Osteoblast (primary cell): ENCODE measurements around the gene LSM14A. TPM values are rescaled to one million over a fixed set of nuclear protein-coding genes. Genes with fewer than 3 reads are reported as not detected.
A peak's percentile ranks its signal among the peaks of the same experiment; 100 is the strongest.

ENCODE experiments used
- DNase-seq: peaks from one replicate; pipeline ENCODE4 v3.0.0; 2011; ENCODE audit warnings: low spot score, mixed read lengths; ENCODE audit not compliant: insufficient read length; ENCODE audit errors: missing footprints
- H2AFZ ChIP-seq: 2 replicates; pipeline ENCODE4 v1.6.0; 2011; ENCODE audit warnings: mild to moderate bottlenecking, low read length
- H3K27ac ChIP-seq: 2 replicates; pipeline ENCODE4 v1.5.1; 2011; ENCODE audit warnings: mild to moderate bottlenecking, low read depth, low read length, moderate library complexity
- H3K27me3 ChIP-seq: 2 replicates; pipeline ENCODE4 v1.6.0; 2012; ENCODE audit warnings: mild to moderate bottlenecking, control low read depth, inconsistent platforms, low read length, moderate library complexity; ENCODE audit not compliant: insufficient read depth
- H3K36me3 ChIP-seq: 2 replicates; pipeline ENCODE4 v1.5.1; 2011; ENCODE audit warnings: mild to moderate bottlenecking, low read length, control low read depth, moderate library complexity; ENCODE audit not compliant: insufficient read depth
- H3K4me1 ChIP-seq: 2 replicates; pipeline ENCODE4 v1.5.1; 2011; ENCODE audit warnings: mild to moderate bottlenecking, low read length, control low read depth, moderate library complexity; ENCODE audit not compliant: insufficient read depth
- H3K4me2 ChIP-seq: 2 replicates; pipeline ENCODE4 v1.6.0; 2011; ENCODE audit warnings: mild to moderate bottlenecking, low read length; ENCODE audit not compliant: insufficient read depth
- H3K4me3 ChIP-seq: fragments of 200-600 bp; sonication (generic); 3 replicates; pipeline ENCODE4 v1.5.1; 2012; ENCODE audit warnings: mild to moderate bottlenecking, low read length, inconsistent platforms; ENCODE audit not compliant: insufficient read depth
- H3K79me2 ChIP-seq: 2 replicates; pipeline ENCODE4 v1.6.0; 2012; ENCODE audit warnings: mild to moderate bottlenecking, low read length, control low read depth, inconsistent platforms; ENCODE audit not compliant: insufficient read depth
- H3K9me3 ChIP-seq: 2 replicates; pipeline ENCODE4 v1.5.1; 2011; ENCODE audit warnings: low read depth, low read length, control low read depth
- H4K20me1 ChIP-seq: 2 replicates; pipeline ENCODE4 v1.6.0; 2012; ENCODE audit warnings: mild to moderate bottlenecking, low read length, control low read depth; ENCODE audit not compliant: insufficient read depth
- CTCF ChIP-seq: IDR thresholded peaks from 2 replicates; pipeline ENCODE4 v1.5.1; 2011; ENCODE audit warnings: mild to moderate bottlenecking, low read depth, low read length, moderate library complexity; ENCODE audit errors: extremely low read depth
- total RNA-seq: library from RNA; depleted of rRNA; stranded (reverse); fragments of >200 nt; gene quantifications from 2 replicates; pipeline ENCODE4 v1.2.3, GENCODE V29; 2012

The LSM14A gene
- total RNA-seq, 1 donor, result 85.8 TPM

DNA sequence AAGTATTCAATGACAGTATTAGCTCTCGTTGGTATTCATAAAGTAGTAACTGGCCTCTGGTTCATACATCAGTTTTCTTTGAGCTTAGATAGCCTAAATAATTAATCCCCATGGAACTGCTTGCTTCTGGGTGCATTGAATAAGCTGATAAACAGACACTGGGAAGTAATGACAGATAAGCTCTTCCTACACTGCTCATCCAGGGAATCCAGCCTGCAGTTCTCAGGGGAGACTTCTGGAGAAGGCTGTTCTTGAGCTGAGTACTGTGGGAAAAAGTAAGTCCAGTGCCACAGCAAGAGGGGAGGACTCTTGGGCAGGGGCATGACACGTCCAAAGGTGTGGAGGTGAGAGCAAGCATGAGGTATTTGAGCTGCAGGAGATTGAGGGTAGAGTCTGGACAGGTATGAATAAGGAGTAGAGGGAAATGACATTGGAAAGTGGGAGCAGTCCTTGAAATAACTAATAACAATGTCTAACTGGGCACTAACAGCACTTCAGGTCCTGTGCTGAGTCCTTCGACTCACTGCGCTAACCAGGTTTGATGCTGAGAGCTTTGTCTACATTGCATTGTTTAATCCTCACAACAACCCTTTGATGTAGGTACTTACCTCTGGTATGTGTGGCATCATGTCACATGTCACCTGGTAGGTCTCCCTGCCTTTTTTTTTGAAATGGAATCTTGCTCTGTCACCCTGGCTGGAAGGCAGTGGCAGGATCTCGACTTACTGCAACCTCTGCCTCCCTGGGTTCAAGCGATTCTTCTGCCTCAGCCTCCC is 89.2 kb downstream of the LSM14A start:
- Histone ChIP-seq H3K79me2 (peaks cover 81% of the 10 kb centered on the region), H4K20me1 (peaks cover 2% of the 10 kb centered on the region), H3K4me1 (peaks cover 29% of the 10 kb centered on the region), H2AFZ (no peak overlapping the region), H3K9me3 (no peaks in the 10 kb centered on the region), H3K4me3 (no peak overlapping the region), H3K36me3 (peaks cover 4% of the 10 kb centered on the region), H3K27me3 (no peaks in the 10 kb centered on the region), H3K27ac (peak overlapping the region; percentile 48), H3K4me2 (peak overlapping the region; percentile 74)
- no peak for TF ChIP-seq CTCF
- DNase-seq, result no peak

DNA sequence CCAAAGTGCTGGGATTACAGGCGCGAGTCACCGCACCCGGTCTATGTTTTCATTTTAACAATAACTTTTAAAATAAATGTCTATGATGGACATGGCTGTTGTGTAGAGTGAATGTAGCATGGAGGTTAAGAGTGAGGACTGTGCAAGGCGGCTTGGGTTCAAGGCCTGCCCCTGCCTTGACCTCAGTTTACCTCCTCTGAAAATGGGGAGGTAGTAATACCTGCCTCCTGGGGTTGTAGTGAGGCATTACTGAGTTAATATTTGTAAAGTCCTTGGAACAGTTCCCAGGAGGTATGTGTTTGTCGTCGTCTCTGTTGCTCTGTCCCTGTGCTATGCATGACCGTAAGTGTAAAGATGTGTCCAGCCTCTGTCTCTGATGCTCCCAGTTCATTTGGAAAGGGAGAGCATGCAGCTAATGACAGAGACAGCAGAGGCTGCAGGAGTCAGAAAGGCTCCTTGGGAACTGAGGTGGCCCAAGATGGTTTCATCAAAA is 91.5 kb downstream of the LSM14A start:
- no peak for DNase-seq
- Histone ChIP-seq H3K27ac (no peak overlapping the region), H3K9me3 (no peaks in the 10 kb centered on the region), H3K4me2 (no peak overlapping the region), H3K27me3 (no peaks in the 10 kb centered on the region), H3K4me1 (peaks cover 28% of the 10 kb centered on the region), H3K36me3 (peaks cover under 1% of the 10 kb centered on the region), H2AFZ (no peak overlapping the region), H3K4me3 (no peak overlapping the region), H4K20me1 (no peaks in the 10 kb centered on the region), H3K79me2 (peaks cover 75% of the 10 kb centered on the region)
- TF ChIP-seq CTCF, result no peak

DNA sequence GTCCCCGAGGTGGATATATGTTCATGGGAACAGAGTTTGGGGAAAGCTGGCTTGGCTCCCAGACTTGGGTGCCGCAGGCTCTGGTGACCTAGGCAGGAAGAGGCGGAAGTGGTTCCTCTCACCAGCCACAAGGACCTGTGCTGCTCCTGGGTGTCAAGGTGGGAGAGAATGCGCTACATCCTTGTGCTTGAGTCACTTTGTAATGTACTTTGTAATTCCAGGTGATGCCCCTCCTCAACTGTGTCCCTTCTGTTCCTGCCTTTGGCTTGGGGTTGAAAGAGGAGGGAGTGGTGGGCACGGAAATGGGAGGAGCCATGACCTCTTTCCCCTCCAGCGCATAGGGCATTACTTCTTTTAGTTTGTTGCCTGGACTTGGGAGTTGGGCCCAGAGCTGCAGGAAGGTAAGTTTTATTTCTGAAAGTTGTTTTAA is 92.9 kb downstream of the LSM14A start:
- H3K79me2 ChIP-seq, result peaks cover 75% of the 10 kb centered on the region
- no peak overlapping the region for H3K27ac ChIP-seq
- H3K27me3 ChIP-seq, result no peaks in the 10 kb centered on the region
- H3K36me3 ChIP-seq, result no peaks in the 10 kb centered on the region
- no peak overlapping the region for H2AFZ ChIP-seq
- peaks cover 34% of the 10 kb centered on the region for H3K4me1 ChIP-seq
- no peaks in the 10 kb centered on the region for H4K20me1 ChIP-seq
- H3K4me2 ChIP-seq, result no peak overlapping the region
- no peak for TF ChIP-seq CTCF
- H3K9me3 ChIP-seq, result no peaks in the 10 kb centered on the region
- H3K4me3 ChIP-seq, result no peak overlapping the region
- DNase-seq, result no peak

DNA sequence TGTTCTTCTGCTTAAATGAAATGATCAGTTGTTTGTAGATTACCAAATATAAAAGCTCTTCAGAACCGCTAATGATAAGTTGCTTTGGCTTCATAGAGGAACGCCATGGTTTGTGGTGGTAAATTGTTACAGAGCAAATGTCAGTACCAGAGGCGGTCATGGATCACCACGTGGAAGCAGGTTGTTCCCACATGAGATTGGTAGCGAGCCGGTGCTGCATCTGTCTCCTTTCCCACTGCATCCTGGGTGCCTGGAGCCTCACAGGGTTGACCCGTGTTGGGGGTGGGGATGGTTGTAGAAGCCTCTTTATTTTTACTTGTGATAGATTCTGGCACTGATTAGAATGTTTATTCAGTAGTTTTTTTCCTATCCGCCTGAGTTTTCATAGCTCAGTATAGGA is 96.8 kb downstream of the LSM14A start:
- Histone ChIP-seq H3K9me3 (no peaks in the 10 kb centered on the region), H3K27ac (peak overlapping the region; percentile 68), H2AFZ (peak overlapping the region; percentile 76), H3K4me2 (peak overlapping the region; percentile 58), H3K27me3 (no peaks in the 10 kb centered on the region), H3K79me2 (peaks cover 86% of the 10 kb centered on the region), H3K4me3 (no peak overlapping the region), H4K20me1 (no peaks in the 10 kb centered on the region), H3K4me1 (peaks cover 42% of the 10 kb centered on the region), H3K36me3 (no peaks in the 10 kb centered on the region)
- no peak for DNase-seq
- no peak for TF ChIP-seq CTCF
